ENCODE data around the gene EPS8.

DNA sequence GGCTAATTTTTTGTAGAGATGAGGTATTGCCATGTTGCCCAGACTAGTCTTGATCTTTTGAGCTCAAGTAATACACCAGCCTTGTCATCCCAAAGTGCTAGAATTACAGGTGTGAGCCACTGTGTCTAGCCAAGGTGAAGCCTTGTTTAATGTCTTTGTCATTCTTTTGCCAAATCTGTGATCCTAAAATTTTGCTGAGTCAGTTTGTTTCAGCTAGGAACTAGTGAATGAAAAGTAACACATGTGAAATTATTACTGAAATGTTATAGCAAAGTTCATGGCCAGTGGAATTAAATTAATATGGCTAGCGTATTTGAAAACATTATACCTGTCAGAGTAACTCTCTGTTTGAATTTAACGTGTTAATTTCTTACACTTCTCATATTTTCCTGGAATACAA lies 26.5 kb upstream of the EPS8 start:
- TF ChIP-seq, protein P1, sequence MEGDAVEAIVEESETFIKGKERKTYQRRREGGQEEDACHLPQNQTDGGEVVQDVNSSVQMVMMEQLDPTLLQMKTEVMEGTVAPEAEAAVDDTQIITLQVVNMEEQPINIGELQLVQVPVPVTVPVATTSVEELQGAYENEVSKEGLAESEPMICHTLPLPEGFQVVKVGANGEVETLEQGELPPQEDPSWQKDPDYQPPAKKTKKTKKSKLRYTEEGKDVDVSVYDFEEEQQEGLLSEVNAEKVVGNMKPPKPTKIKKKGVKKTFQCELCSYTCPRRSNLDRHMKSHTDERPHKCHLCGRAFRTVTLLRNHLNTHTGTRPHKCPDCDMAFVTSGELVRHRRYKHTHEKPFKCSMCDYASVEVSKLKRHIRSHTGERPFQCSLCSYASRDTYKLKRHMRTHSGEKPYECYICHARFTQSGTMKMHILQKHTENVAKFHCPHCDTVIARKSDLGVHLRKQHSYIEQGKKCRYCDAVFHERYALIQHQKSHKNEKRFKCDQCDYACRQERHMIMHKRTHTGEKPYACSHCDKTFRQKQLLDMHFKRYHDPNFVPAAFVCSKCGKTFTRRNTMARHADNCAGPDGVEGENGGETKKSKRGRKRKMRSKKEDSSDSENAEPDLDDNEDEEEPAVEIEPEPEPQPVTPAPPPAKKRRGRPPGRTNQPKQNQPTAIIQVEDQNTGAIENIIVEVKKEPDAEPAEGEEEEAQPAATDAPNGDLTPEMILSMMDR (conservative IDR thresholded peaks at IDR 0.05): no peak
- no peak for TF ChIP-seq ZFX (IDR thresholded peaks at IDR 0.05)

All from C4-2B (cell line).